NCI-H446 treated with DMSO at 0.1 percent for 48 hours (cell line): Measurements from ENCODE around the gene BCAR1.
"Not testable (repeated sequence)": the region's sequence is repeated elsewhere in the genome, so short reads cannot be mapped to it uniquely, and the experiment has no call there.

Experiments used
- DNase-seq: peaks from one replicate; lab custom pipeline; 2025; lab: John Stamatoyannopoulos, UW

Gene BCAR1

GRCh38 chr16:75251280-75252048 is at the start of gene BCAR1:
TSS of gene BCAR1 (minus strand) at chr16:75251624. CDS start at chr16:75251482, 142 bp downstream.
- peak; percentile 35 for DNase-seq

- DNase-seq = no peak
Observed at GRCh38 chr16:75298267-75298666, 46.8 kb upstream of the BCAR1 start.

- no peak for DNase-seq
Observed at GRCh38 chr16:75296606-75297005, 45.2 kb upstream of the BCAR1 start.

GRCh38 chr16:75294773-75295459 is 43.5 kb upstream of the BCAR1 start:
- no peak for DNase-seq

GRCh38 chr16:75293772-75294171 is 42.3 kb upstream of the BCAR1 start:
- DNase-seq = no peak

- DNase-seq = no peak
Observed at GRCh38 chr16:75293173-75293572, 41.7 kb upstream of the BCAR1 start.

- no peak for DNase-seq
Observed at GRCh38 chr16:75292691-75293090, 41.3 kb upstream of the BCAR1 start.

GRCh38 chr16:75289189-75289588 is 37.8 kb upstream of the BCAR1 start:
- DNase-seq = no peak

GRCh38 chr16:75288596-75289120 is 37.2 kb upstream of the BCAR1 start:
- DNase-seq = no peak

GRCh38 chr16:75288181-75288580 is 36.8 kb upstream of the BCAR1 start:
- no peak for DNase-seq

GRCh38 chr16:75287708-75288107 is 36.3 kb upstream of the BCAR1 start:
- no peak for DNase-seq

GRCh38 chr16:75286389-75286788 is 35.0 kb upstream of the BCAR1 start:
- DNase-seq = no peak

GRCh38 chr16:75282466-75283281 is 31.2 kb upstream of the BCAR1 start:
- peak; percentile 89 for DNase-seq

- no peak for DNase-seq
Observed at GRCh38 chr16:75281826-75282225, 30.4 kb upstream of the BCAR1 start.

- DNase-seq = not testable (repeated sequence)
Observed at GRCh38 chr16:75281009-75281408, 29.6 kb upstream of the BCAR1 start.

- DNase-seq = no peak
Observed at GRCh38 chr16:75280331-75280804, 28.9 kb upstream of the BCAR1 start.

GRCh38 chr16:75279305-75279704 is 27.9 kb upstream of the BCAR1 start:
- peak; percentile 14 for DNase-seq

- DNase-seq = no peak
Observed at GRCh38 chr16:75273054-75273925, 21.9 kb upstream of the BCAR1 start.

- DNase-seq = not testable (repeated sequence)
Observed at GRCh38 chr16:75272629-75273028, 21.2 kb upstream of the BCAR1 start.

- no peak for DNase-seq
Observed at GRCh38 chr16:75272097-75272551, 20.7 kb upstream of the BCAR1 start.

- no peak for DNase-seq
Observed at GRCh38 chr16:75271441-75272096, 20.1 kb upstream of the BCAR1 start.
